Skin of body (tissue), 2 donors: ENCODE measurements around the gene RPS6KB2. TPM values are rescaled to one million over a fixed set of nuclear protein-coding genes. Genes with fewer than 3 reads are reported as not detected.
"Not testable (repeated sequence)": the region's sequence is repeated elsewhere in the genome, so short reads cannot be mapped to it uniquely, and the experiment has no call there.

Experiments used
- DNase-seq: peaks from one replicate; lab custom pipeline; 2025; lab: John Stamatoyannopoulos, UW
- total RNA-seq: library from RNA; depleted of rRNA; stranded (reverse); fragments of >200 nt; gene quantifications from one replicate; pipeline ENCODE4 v1.2.3, GENCODE V29; 2014

RPS6KB2 gene
- total RNA-seq, 1 donor from 2014 or later: 39.8 TPM

DNA sequence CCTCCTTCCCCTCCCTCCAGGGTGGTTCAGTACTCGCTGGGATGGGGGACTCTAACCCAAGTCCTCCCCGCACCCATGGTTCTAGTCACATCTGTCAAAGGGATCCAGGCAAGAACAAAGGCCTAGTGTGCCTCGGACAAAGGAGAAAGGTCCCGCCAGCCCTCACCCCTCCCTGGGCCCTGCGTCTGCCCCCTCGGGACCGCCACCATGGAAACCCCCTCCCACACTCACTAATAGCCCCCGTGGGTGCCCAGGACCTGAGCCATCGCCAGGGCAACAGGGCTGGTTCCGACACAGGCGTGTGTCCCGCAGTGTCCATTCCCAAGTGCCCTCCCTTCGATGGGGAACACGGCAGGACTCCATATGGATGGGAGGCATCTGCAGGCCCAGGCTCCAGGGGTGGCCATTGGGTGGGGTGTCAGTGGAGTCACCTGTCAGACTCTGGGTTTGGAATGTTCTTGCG is 17.9 kb upstream of the RPS6KB2 start:
- no peak for DNase-seq

DNA sequence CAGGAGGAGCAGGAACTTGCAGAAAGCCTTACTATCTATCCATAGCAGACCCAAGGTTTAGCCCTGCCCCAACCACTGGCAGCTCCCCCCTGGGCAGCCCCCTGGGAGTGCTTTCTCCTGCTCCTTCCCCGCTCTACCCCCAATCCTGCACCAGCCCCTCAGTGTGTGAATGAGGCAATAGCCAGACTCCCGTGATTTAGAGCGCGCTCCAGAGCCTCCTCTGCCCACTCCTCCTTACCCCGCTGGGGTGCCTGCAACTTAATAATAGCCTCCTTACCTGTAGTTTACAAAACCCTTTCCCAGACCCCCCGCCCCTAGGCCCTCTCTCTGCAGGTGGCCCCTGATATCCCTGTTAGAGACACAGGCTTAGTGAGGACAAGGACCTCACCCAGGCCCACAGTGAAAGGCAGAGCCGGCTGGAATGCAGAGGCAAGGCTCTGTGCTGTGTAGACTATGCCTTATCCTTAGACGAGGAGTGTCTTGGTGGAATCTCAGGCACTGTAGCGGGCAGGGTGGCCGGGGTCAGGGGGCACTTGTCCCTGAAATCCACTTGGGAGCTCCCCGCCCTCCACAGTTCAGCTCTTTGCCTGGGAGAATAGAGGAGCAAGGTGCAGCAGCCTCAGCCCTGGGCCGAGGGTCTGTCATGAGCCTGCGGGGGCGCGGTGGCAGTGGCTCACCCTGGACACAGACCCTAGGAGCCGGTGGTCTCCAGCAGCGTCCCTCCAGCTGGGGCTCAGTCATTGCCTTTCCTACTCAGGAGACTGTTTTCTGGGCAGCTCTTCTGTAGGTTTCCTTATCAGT is 17.1 kb upstream of the RPS6KB2 start:
- DNase-seq: no peak

DNA sequence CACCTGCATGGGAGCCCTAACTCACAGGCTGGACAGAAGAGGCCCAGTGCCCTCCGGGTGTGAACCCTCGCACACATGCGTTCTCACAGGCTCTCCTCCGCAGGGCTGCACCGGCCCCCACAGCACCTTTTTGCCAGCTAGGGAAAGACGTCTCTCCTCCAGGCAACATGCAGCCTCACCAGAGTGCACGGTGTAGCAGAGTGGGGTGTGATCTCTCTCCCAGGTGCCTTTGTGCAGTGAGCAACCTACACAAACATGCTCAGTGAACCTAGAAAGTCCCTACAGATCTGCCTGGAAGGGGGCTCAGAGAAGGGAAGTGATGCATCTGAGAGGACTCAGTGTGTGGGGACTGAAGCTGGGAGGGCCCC is 16.5 kb upstream of the RPS6KB2 start:
- DNase-seq: no peak

DNA sequence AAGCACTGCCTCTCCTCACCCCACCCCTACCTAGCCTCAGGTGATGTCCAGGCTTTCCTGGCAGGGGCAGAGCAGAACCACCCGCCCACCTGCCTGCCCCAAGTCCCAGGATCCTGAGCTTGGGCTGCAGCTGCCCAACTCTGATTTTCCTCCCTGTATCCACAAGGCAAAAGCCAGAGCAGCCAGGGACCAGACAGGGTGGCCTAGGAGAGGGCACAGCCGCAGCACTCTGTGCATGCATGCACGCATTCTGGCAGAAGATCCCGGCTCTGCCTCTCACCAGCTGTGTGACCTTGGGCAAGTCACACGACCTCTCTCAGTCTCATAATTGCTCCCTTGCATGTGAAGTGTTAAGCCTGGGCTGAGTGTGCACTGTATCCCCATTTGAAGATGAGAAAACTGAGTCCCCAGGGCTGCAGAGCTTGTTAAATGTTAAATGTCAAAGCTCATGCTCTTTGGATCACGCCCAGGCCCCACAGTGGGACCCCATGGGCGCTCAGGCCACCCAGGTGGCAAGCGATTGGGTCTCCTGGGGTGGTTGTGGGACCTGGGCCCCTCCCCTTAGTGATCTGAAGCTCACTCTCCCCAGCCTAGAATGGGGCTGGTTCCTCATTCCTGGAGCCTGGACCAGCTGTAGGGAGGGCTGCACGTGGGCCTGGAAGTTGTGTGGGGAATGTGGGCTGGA is 15.7 kb upstream of the RPS6KB2 start:
- no peak for DNase-seq

DNA sequence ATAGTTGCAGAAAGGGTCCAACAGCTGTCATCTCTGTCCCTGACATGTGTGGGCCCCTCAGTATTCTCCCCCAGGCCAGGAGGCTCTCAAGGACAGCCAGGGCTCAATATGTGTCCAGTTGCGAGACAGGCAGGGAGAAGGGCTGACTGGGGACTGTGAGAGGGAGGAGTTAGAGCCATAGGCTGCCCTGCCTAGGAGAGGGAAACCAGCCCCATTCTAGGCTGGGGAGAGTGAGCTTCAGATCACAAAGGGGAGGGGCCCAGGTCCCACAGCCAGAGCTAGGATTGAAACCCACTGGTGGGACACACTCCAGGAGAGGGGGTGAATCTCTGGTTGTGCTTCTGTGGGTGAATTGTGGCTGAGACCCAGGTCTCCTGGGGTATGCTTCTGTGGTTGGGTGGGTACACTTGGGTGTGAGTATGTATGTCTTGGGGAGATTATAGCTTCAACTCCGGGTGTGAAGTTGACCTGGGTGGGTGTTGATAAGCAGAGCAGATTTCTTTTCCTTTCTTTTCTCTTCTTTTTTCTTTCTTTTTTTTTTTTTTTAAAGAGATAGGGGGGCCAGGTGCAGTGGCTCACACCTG is 14.9 kb upstream of the RPS6KB2 start:
- DNase-seq: no peak

DNA sequence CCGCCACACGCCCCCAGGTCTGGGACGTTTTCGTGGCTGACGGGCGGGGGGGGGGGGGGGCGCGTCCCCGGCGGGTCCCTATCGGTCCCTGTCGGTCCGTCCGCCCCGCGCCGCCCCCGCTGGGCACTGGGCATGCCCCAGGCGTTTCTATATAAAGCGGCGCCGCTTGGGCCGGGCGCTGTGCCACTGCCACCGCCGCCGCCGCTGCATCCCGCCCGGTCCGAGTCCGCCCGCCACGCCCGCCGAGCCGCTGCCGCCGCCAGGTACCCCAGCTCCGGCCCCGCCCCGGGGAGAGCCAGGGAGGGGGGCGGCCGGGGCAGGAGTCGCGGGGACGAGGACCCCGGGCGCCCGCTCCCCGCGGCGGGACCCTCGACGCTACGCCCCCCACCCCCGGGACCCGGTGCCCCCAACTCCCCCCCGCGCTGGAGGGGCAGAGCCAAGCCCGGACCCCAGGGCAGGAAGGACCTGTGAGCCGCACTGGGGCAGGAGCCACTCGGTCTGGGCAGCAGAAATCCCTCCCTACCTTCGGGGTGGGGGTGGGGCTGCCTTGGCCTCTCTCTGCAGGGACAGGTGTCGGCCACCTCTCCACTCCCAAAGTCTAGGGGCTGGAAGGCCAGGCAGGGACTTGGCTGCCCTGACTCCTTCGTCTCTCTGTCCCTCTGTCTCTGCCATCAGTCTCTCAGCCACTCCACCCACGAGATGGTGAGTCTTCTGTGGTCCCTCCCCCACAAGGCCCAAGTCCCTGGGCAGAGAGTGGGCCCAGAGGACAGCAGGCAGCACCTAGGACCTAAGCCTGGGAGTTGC is 12.6 kb upstream of the RPS6KB2 start, which contains the start of gene CARNS1:
CARNS1 (plus strand) TSS at position 178 of the 804 bp plus-strand sequence; CDS start at position 700, 522 bp downstream.
- DNase-seq: no peak

DNA sequence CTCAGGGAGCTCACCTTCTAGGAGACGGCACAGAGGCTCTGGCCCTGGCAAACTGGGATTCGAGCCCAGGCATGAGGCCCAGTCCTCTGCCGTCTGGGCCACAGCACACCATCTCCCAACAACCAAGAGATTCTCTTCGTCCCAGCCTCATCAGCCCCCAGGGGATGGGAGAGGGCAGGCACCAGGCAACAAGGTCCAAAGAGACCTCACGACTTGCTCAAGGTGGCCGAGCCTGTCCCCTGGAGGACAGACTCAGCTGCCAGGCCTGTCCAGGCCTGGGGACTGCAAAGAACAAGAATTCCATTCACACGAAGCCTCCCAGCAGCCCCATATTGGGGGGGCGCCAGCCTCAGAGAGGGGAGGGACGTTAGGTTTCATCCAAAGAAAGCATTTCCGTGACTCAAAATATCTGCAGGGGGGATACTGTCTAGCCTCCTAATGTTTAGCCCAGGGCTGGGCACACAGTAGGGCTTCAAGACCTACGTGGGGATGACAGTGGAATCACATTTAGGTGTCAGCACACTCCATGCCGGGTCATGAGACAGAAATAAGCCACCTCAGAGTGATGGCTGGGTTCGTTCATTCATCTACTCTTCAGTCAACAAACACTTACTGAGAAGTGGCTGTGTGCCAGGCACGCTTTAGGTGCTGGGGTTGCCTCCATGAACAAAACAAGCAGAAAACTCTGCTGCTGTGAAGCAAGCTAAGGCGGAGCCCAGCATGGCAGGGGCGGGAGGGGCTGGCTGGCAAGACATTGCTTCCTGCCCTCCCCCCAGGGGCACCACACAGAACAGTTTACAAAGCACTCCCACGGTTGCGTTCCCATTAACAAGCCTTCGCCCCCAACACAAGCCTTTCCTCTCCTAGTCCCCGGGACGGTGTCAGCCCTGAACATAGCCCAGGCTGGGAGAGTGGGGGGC is 11.6 kb upstream of the RPS6KB2 start:
- no peak for DNase-seq

DNA sequence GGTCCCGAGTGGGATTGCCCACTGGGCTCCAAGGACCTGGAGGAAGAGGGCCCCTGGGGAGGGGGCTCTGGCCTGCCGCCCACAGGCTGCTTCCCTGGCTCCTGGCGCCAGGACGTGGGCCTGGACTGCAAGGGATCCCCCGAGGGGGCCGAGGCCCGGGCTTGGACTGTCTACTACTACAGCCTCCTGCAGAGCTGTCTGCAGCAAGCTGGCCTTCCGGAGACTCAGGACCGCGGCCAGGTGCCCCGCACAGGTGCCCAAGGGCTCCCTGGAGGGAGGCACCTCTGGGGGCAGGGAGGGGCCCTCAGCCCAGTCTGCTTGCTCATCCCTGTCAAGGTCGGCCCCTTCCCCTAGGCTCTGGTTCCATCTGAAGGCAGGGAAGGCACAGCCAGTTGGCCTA is 10.9 kb upstream of the RPS6KB2 start:
- DNase-seq: no peak

DNA sequence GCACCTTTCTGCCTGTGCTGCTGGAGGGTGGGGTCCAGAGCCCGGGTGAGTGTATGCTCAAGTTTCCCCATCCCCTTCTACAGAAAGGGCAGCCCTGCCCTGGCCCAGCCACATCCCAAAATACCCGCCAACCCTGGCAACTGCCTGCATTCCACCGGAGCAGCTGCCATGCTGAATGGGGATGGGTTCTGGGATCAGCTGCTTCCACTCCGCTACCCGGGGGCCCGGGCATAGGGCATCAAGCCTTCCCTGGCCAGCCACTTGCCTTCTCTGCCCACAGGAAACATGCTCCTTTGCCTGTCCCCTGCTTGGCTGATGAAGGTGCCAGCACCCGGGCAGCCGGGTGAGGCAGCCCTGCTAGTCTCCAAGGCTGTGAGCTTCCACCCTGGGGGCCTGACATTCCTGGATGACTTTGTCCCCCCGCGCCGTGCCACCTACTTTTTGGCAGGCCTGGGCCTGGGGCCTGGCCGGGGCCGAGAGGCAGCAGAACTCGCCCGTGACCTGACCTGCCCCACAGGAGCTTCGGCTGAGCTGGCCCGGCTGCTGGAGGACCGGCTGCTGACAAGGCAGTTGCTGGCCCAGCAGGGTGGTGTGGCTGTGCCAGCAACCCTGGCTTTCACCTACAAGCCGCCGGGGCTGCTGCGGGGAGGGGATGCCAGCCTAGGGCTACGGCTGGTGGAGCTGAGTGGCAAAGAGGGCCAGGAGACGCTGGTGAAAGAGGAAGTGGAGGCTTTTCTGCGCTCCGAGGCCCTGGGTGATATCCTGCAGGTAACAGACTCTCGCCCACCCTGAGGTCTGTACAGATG is 9.6 kb upstream of the RPS6KB2 start:
- DNase-seq: no peak

DNA sequence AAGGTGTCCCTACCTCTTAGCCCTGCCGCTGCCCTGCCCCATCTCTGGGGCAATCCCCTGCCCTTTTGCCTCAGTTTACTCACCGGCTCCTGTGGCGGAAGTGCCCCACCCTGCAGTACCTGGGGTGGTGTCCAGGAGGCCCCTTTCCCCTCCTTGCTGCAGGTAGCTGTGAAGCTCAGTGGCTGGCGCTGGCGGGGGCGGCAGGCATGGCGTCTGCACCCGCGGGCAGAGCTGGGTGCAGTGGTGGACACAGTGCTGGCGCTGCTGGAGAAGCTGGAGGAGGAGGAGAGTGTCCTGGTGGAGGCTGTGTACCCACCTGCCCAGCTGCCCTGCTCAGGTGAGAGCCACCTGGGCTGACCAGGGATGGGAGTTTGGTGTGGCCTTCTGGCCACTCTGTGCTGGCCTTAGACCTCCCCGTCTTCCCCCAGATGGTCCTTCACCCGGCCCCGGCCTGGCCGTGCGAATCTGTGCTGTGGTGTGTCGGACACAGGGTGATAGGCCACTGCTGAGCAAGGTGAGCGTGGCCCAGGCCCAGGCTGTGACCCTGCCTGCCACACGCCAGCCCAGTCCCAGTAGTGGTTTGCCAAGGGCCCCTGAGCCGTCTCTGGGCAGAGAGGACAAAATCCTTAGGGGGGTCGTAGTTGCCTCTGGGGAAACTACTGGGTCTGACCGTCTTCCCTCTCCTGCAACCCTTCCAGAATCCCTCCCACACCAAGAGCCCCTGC is 8.8 kb upstream of the RPS6KB2 start:
- no peak for DNase-seq

DNA sequence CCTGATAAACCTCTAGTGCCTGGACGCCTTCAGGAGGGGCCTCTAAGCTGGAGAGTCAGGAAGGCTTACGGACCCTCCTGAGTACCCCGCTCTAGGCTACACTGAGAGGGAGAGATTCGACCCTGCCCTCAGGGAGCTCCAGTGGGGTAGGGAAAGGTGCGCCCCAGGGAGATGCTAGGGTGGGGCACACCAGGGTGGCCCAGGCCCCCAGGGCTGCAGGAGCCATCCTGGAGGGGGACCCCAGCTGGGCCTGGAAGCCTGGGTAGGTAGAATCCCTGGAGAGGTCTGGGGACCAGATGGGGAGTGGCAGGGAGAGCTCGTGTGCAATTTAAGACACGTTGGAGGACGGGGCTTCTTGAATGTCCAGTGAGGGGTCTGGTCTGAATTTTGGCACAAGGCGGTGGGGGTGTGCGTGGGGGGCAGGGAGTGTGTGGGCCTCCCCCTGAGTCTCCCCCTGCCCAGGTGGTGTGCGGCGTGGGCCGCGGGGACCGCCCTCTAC is 8.1 kb upstream of the RPS6KB2 start:
- DNase-seq: no peak

DNA sequence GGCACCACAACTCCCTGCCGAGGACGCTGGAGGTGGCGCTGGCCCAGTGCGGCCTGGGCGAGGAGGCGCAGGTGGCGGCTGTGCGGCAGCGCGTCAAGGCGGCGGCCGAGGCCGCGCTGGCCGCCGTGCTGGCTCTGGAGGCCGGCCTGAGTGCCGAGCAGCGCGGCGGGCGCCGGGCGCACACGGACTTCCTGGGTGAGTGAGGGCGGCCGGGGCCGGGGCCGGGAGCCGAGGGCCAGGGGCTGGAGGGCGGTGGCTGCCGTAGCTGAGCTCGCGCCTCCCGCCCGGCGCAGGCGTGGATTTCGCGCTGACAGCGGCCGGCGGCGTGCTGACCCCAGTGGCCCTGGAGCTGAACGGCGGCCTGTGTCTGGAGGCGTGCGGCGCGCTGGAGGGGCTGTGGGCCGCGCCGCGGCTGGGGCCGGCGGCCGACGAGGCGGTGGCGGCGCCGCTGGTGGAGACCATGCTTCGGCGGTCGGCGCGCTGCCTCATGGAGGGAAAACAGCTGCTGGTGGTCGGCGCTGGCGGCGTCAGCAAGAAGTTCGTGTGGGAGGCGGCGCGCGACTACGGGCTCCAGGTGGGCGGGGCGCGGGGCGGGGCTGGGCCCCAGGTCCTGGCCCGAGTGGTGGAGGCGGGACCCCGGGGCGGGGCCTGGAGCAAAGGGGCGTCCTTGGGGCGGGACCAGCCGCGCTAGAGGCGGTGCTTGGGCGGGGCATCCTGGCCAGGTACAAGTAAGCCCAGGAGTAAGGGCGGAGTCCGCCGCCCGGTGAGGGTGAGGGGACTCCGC is 7.5 kb upstream of the RPS6KB2 start:
- DNase-seq: peak; percentile 78

DNA sequence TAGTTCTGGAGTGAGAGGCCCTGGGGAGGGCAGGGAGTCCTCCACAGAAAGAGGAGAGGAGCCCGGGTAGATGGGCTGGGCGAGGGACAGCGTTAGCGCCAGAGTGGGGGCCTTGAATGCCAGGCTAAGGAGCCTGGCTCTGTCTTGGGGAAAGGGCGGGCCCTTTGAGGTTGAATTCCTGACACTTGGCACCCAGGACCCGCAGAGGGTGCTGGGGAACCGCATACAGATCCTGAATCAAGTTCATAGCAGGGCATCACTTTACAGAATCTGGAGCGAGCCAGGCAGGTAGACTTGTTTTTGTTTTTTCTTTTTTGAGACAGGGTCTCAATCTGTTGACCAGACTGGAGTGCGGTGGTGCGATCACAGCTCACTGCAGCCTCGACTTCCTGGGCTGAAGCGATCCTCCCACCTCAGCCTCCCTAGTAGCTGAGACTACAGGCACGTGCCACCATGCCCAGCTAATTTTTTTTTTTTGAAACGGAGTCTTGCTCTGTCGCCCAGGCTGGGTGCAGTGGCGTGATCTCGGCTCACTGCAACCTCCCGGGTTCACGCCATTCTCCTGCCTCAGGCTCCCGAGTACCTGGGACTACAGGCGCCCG is 6.8 kb upstream of the RPS6KB2 start:
- no peak for DNase-seq

DNA sequence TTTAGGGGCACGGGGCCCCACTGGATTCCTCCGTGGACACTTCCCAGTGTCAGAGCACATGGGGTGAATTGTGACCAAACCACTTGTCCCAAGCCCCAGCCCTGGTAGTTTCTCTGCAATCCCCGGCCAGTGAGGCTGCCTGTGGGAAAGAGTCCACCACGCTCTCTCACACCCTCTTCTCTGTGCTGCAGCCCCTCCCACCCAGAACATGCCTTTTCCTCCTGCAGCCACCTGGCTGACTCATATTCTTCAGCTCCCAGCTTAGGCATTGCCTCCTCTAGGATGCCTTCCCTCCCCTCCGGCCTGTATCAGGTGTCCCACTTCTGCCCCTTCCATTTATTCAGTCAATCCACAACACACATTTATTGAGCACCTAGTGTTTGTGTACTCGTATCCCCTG is 5.4 kb upstream of the RPS6KB2 start:
- no peak for DNase-seq

DNA sequence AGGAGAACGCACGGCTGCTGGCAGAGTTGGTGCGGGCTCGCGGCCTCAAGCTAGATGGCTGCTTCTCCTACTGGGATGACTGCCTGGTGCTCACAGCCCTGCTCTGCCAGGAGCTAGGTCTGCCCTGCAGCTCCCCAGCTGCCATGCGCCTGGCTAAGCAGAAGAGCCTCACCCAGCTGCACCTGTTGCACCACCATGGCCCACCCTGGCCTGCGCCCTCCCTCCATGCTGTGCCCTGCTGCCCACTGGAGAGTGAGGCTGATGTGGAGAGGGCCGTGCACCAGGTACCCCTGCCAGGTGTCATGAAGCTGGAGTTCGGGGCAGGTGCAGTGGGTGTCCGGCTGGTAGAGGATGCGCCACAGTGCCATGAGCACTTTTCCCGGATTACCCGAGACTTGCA is 4.8 kb upstream of the RPS6KB2 start:
- DNase-seq: no peak

DNA sequence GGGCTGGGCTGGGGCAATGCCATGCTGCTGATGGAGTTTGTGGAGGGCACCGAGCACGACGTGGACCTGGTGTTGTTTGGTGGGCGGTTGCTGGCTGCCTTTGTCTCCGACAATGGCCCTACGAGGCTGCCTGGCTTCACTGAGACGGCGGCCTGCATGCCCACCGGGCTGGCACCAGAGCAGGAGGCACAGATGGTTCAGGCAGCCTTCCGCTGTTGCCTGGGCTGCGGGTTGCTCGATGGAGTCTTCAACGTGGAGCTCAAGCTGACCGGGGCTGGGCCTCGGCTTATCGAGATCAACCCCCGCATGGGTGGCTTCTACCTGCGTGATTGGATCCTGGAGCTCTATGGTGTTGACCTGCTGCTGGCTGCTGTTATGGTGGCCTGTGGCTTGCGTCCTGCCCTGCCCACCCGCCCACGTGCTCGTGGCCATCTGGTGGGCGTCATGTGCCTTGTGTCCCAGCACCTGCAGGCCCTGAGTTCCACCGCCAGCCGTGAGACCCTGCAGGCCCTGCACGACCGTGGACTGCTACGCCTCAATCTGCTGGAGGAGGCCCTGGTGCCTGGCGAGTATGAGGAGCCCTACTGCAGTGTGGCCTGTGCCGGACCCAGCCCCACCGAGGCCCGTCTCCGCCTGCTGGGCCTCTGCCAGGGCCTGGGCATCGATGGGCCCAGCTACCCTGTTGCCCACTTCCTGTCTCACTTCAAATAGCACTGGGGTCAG is 4.2 kb upstream of the RPS6KB2 start:
- no peak for DNase-seq

DNA sequence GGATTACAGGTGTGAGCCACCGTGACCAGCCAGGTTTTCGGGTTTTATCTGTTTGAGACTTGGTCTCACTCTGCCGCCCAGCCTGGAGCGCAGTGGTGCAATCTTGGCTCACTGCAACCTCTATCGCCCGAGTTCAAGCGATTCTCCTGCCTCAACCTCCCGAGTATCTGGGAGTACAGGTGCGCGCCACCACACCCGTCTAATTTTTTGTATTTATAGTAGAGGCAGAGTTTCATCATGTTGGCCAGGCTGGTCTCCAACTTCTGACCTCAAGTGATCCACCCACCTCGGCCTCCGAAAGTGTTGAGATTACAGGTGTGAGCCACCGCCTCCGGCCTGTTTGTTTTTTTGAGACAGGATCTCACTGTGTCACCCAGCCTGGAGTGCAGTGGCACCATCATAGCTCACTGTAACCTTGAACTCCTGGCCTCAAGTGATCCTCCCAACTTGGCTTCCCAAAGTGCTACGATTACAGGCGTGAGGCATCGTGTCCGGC is 882 bp upstream of the RPS6KB2 start:
- DNase-seq: not testable (repeated sequence)
